Naive thymus-derived CD4-positive, alpha-beta T cell (primary cell): ENCODE data around the gene OR2B2. TPM values are rescaled to one million over a fixed set of nuclear protein-coding genes. Genes with fewer than 3 reads are reported as not detected.

Experiments used
- ATAC-seq: fragments of 150-1000 bp; cut with Tn5 transposase; 2 replicates; pipeline ENCODE4 v1.10.0; 2021; ENCODE audit warnings: mild to moderate bottlenecking, moderate library complexity
- CTCF ChIA-PET: fragments of 350-600 bp; sonication (Branson Sonifier 250); formaldehyde crosslinking; loops from one replicate; lab custom pipeline; 2021; ENCODE audit warnings: antibody characterized with exemption; lab: Charles Lee
- POLR2A ChIA-PET: fragments of 350-600 bp; sonication (Branson Sonifier 250); formaldehyde crosslinking; loops from one replicate; lab custom pipeline; 2021; ENCODE audit warnings: antibody characterized with exemption, inconsistent platforms; lab: Charles Lee
- DNase-seq, 9 donors: peaks; one replicate each; pipeline versions ENCODE4 v3.0.0 to v3.0.0-alpha.2; 2020 to 2022; ENCODE audit warnings: mixed read lengths in 1 of 9
- H3K27ac ChIP-seq: one replicate; pipeline ENCODE4 v1.7.0; 2013; ENCODE audit warnings: mild to moderate bottlenecking, low read depth, low read length, moderate library complexity
- H3K27me3 ChIP-seq, 2 donors: one replicate each; pipeline ENCODE4 v1.7.0; 2013; ENCODE audit warnings: low read length in 2 of 2, mild to moderate bottlenecking in 2 of 2, moderate library complexity in 2 of 2; ENCODE audit not compliant: control insufficient read depth in 2 of 2, insufficient read depth in 2 of 2
- H3K36me3 ChIP-seq, 3 experiments: 1 replicate in 2 of 3; 2 replicates in 1 of 3; pipeline ENCODE4 v1.7.0; 2013; ENCODE audit warnings: low read length in 3 of 3, mild to moderate bottlenecking in 3 of 3, moderate library complexity in 1 of 3; ENCODE audit not compliant: insufficient read depth in 3 of 3, control insufficient read depth in 2 of 3
- H3K4me1 ChIP-seq, 2 donors: one replicate each; pipeline ENCODE4 v1.7.0; 2013; ENCODE audit warnings: low read length in 2 of 2, mild to moderate bottlenecking in 2 of 2, moderate library complexity in 1 of 2; ENCODE audit not compliant: control insufficient read depth in 2 of 2, insufficient read depth in 2 of 2
- H3K4me3 ChIP-seq: 2 replicates; pipeline ENCODE4 v1.7.0; 2013; ENCODE audit warnings: mild to moderate bottlenecking, low read length
- H3K9me3 ChIP-seq, 3 experiments: 1 replicate in 2 of 3; 2 replicates in 1 of 3; pipeline ENCODE4 v1.7.0; 2013; ENCODE audit warnings: low read length in 3 of 3; ENCODE audit not compliant: control insufficient read depth in 2 of 3
- H3K27ac Mint-ChIP-seq, 9 donors: one replicate each; pipeline ENCODE4 v1.8.0; 2020 to 2022; ENCODE audit warnings: mixed read lengths in 9 of 9, mild to moderate bottlenecking in 8 of 9, moderate library complexity in 5 of 9, inconsistent platforms in 2 of 9
- H3K27me3 Mint-ChIP-seq, 5 donors: one replicate each; pipeline ENCODE4 v1.8.0; 2021 to 2022; ENCODE audit warnings: mixed read lengths in 5 of 5, mild to moderate bottlenecking in 1 of 5
- H3K36me3 Mint-ChIP-seq, 5 donors: one replicate each; pipeline ENCODE4 v1.8.0; 2020 to 2022; ENCODE audit warnings: mixed read lengths in 5 of 5, mild to moderate bottlenecking in 3 of 5, inconsistent platforms in 1 of 5
- H3K4me1 Mint-ChIP-seq, 7 donors: one replicate each; pipeline ENCODE4 v1.8.0; 2020 to 2022; ENCODE audit warnings: mixed read lengths in 7 of 7, mild to moderate bottlenecking in 3 of 7, inconsistent platforms in 1 of 7
- H3K4me3 Mint-ChIP-seq, 10 donors: one replicate each; pipeline ENCODE4 v1.8.0; 2020 to 2022; ENCODE audit warnings: mild to moderate bottlenecking in 10 of 10, mixed read lengths in 10 of 10, moderate library complexity in 6 of 10, inconsistent platforms in 2 of 10
- H3K9me3 Mint-ChIP-seq, 11 donors: one replicate each; pipeline ENCODE4 v1.8.0; 2020 to 2022; ENCODE audit warnings: mixed read lengths in 11 of 11, mild to moderate bottlenecking in 4 of 11, inconsistent platforms in 1 of 11, moderate library complexity in 1 of 11
- intact Hi-C, 2 donors: fragments of 100-400 bp; cut with micrococcal nuclease; formaldehyde crosslinking; loops; one replicate each; pipeline ENCODE4 v1.15.1; 2023
- polyA plus RNA-seq, 2 donors: library from polyadenylated mRNA; unstranded; fragments of 300-500 nt; fragmentation: Illumina TruSeq; gene quantifications; one replicate each; pipeline ENCODE4 v1.2.3, GENCODE V29; 2021
- total RNA-seq, 6 experiments: library from RNA in 5 of 6; stranded (reverse) in 5 of 6; gene quantifications; 1 replicate in 5 of 6; 2 replicates in 1 of 6; pipeline ENCODE4 v1.2.3 and lab custom pipeline; 2021 to 2026

OR2B2 gene
- total and polyA plus RNA-seq, 7 experiments from 2014 or later, result not detected

DNA sequence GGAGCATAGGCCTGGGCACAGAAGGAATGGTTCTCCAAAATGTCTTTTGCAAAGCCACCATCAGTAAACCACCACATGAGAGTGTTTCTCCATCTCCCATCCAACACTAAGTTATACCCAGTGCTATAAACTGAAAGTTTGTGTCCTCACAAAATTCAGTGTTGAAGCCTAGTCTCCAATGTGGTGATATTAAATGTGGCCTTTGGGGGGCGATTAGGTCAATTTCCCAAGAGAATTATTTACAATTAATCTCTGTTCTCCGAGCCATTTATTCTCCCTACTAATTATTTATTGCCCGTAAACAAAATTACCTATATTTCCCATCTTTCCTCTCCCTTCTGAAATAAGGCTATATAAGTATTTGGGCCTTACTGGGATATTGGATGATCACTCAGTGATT is 26.1 kb downstream of the OR2B2 start:
- peaks cover 3 to 31% (median 12%) of the 10 kb centered on the region in 7 donors for H3K4me1 Mint-ChIP-seq
- Histone ChIP-seq H3K27ac (no peak overlapping the region), H3K9me3 (no peaks in the 10 kb centered on the region), H3K36me3 (no peaks in the 10 kb centered on the region), H3K4me1 (peaks cover 4 to 11% of the 10 kb centered on the region in 2 donors), H3K4me3 (no peak overlapping the region), H3K27me3 (no peaks in the 10 kb centered on the region)
- H3K27me3 Mint-ChIP-seq, result no peaks in the 10 kb centered on the region
- DNase-seq (no peak), ATAC-seq (no peak)
- H3K9me3 Mint-ChIP-seq, result peaks cover 0 to 3% (median 0%) of the 10 kb centered on the region in 11 donors
- CTCF ChIA-PET, result no interaction called here
- no peaks in the 10 kb centered on the region for H3K36me3 Mint-ChIP-seq
- no peak overlapping the region for H3K27ac Mint-ChIP-seq
- no peak overlapping the region for H3K4me3 Mint-ChIP-seq
- POLR2A ChIA-PET, result interaction anchor here (0.6 to 10.6 kb wide), 4 partner anchors 17 to 1428 kb away, joined by 3 to 389 read pairs (median 4); partner anchors contain the start of gene BTN2A1
- intact Hi-C loops, result no loop called here

DNA sequence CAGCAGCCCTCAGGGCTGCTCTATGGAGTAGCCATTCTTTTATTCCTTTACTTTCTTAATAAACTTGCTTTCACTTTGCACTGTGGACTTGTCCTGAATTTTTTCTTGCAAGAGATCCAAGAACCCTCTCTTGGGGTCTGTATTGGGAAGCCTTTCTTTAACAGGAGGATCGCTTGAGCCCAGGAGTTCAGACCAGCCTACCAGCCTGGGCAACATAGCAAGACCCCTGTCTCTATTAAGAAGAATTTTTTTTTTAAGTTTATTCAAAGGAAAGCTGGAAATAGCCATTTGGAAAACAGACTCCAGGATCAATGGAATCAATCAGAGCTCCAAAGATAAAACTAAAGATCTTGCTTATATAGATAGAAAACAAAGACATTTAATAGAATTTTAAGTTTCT is 29.1 kb downstream of the OR2B2 start:
- Mint-ChIP-seq H3K27ac (no peak overlapping the region), H3K36me3 (no peaks in the 10 kb centered on the region), H3K27me3 (no peaks in the 10 kb centered on the region), H3K4me1 (peaks cover 0 to 16% (median 0%) of the 10 kb centered on the region in 7 donors), H3K4me3 (no peak overlapping the region), H3K9me3 (no peaks in the 10 kb centered on the region)
- no peaks in the 10 kb centered on the region for H3K27me3 ChIP-seq
- ATAC-seq (no peak), DNase-seq (no peak)
- ChIA-PET POLR2A (interaction anchor here (0.5 to 10.6 kb wide), 5 partner anchors 14 to 717 kb away, joined by 3 to 389 read pairs (median 4); a partner anchor contains a TSS), CTCF (no interaction called here)
- no peak overlapping the region for H3K27ac ChIP-seq
- H3K4me3 ChIP-seq, result no peak overlapping the region
- H3K4me1 ChIP-seq, result no peaks in the 10 kb centered on the region
- intact Hi-C loops, result no loop called here
- no peaks in the 10 kb centered on the region for H3K9me3 ChIP-seq
- no peaks in the 10 kb centered on the region for H3K36me3 ChIP-seq

DNA sequence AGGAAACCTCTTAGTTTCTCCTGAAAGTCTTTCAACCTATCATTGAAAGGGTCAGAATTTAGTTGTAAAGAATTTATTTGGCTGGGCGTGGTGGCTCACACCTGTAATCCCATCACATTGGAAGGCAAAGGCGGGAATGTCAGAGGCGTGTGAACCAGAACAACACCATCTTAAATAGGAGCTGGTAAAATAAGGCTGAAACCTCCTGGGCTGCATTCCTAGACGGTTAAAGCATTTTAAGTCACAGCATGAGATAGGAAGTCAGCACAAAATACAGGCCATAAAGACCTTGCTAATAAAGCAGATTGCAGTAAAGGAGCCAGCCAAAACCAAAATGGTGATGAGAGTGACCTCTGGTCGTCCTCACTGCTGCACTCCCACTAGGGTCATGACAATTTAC is 29.6 kb downstream of the OR2B2 start:
- ATAC-seq, result no peak
- intact Hi-C loops, result no loop called here

DNA sequence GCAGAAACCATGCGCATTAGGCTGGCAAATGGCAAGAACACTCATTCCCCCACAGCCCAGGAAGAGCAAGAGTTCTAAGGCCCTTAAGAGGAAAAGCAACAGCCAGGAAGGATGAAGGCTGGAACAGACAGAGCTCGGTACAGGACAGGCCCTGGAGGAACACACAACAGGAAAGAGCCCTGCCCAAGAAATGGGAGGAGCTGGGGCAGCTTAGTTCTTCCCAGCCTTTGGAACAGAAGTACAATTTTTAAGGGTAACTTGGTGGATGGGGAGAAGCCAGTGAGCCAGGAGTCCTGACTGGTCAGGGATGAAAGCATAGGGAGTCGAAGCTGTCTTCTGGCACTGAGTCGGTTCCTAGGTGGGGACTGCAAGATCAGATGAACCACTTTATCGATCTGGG is 32.4 kb downstream of the OR2B2 start:
- POLR2A ChIA-PET, result interaction anchor here (0.9 to 1.5 kb wide), 4 partner anchors 10 to 42 kb away, joined by 3 to 7 read pairs (median 3); a partner anchor contains a TSS
- Mint-ChIP-seq H3K27ac (peak overlapping the region in 1 of 9 donors; percentile 40), H3K27me3 (no peaks in the 10 kb centered on the region), H3K4me1 (peaks cover 0 to 16% (median 0%) of the 10 kb centered on the region in 7 donors), H3K9me3 (no peaks in the 10 kb centered on the region), H3K36me3 (no peaks in the 10 kb centered on the region), H3K4me3 (no peak overlapping the region)
- no peak overlapping the region for H3K4me3 ChIP-seq
- DNase-seq, result no peak
- H3K9me3 ChIP-seq, result no peaks in the 10 kb centered on the region
- CTCF ChIA-PET, result no interaction called here
- intact Hi-C loops, result no loop called here
- no peak for ATAC-seq
- H3K27me3 ChIP-seq, result no peaks in the 10 kb centered on the region
- no peaks in the 10 kb centered on the region for H3K36me3 ChIP-seq
- no peaks in the 10 kb centered on the region for H3K4me1 ChIP-seq
- no peak overlapping the region for H3K27ac ChIP-seq

More for the DNA sequence above, 29.6 kb downstream of the OR2B2 start:
- no peak overlapping the region for H3K4me3 ChIP-seq
- H3K9me3 ChIP-seq, result no peaks in the 10 kb centered on the region
- POLR2A ChIA-PET, result interaction anchor here (0.5 to 10.6 kb wide), 6 partner anchors 10 to 716 kb away, joined by 3 to 389 read pairs (median 6); a partner anchor contains a TSS
- no peaks in the 10 kb centered on the region for H3K36me3 Mint-ChIP-seq
- no peaks in the 10 kb centered on the region for H3K27me3 Mint-ChIP-seq
- CTCF ChIA-PET, result no interaction called here
- H3K4me1 ChIP-seq, result no peaks in the 10 kb centered on the region
- H3K4me1 Mint-ChIP-seq, result peaks cover 0 to 11% (median 0%) of the 10 kb centered on the region in 7 donors
- no peaks in the 10 kb centered on the region for H3K36me3 ChIP-seq
- DNase-seq, result no peak
- no peaks in the 10 kb centered on the region for H3K27me3 ChIP-seq
- H3K4me3 Mint-ChIP-seq, result no peak overlapping the region
- no peak overlapping the region for H3K27ac ChIP-seq
- H3K9me3 Mint-ChIP-seq, result no peaks in the 10 kb centered on the region
- H3K27ac Mint-ChIP-seq, result no peak overlapping the region

DNA sequence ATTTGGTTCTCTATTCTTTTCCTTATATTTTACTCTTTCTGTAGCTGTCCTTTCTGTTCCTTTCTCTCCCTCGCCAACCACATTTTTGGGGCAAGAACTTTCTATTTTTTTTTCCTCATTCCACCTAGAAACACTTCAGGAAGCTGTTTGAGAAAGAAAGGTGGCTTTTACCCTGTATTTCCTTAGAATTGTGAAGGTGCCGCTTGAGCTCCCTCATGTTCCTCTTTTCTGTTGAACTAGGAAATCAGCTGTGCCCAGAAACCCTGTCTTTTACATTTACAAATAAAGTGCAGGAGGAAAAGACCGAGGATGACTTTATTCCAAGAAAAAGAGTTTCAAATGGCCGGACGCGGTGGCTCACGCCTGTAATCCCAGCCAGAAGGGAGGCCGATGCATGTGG is 38.2 kb downstream of the OR2B2 start:
- Mint-ChIP-seq H3K27ac (peak overlapping the region; percentile 95 to 98 (median 97)), H3K4me3 (peak overlapping the region; percentile 83 to 99 (median 94)), H3K27me3 (peaks cover 0 to 6% (median 0%) of the 10 kb centered on the region in 5 donors), H3K9me3 (peaks cover 0 to 8% (median 0%) of the 10 kb centered on the region in 11 donors), H3K36me3 (peaks cover 0 to 4% (median 0%) of the 10 kb centered on the region in 5 donors), H3K4me1 (peaks cover 11 to 53% (median 28%) of the 10 kb centered on the region in 7 donors)
- H3K27me3 ChIP-seq, result no peaks in the 10 kb centered on the region
- no peak for ATAC-seq
- no peaks in the 10 kb centered on the region for H3K9me3 ChIP-seq
- H3K4me1 ChIP-seq, result peaks cover 0 to 10% of the 10 kb centered on the region in 2 donors
- no peaks in the 10 kb centered on the region for H3K36me3 ChIP-seq
- H3K4me3 ChIP-seq, result no peak overlapping the region
- intact Hi-C loops, result loop anchor here (5.0 kb wide), 4 partner anchors 1023 to 1852 kb away; partner anchors contain the start of gene HMGN4 (in 1 of the 2)
- CTCF ChIA-PET, result interaction anchor here (0.6 to 5.2 kb wide), 7 partner anchors 16 to 1624 kb away, joined by 3 to 54 read pairs (median 5); a partner anchor contains a TSS
- POLR2A ChIA-PET, result interaction anchor here (0.5 to 18.7 kb wide), 38 partner anchors 11 to 1850 kb away, joined by 3 to 1351 read pairs (median 9); a partner anchor contains a TSS
- peak overlapping the region; percentile 84 for H3K27ac ChIP-seq
- DNase-seq, result no peak

DNA sequence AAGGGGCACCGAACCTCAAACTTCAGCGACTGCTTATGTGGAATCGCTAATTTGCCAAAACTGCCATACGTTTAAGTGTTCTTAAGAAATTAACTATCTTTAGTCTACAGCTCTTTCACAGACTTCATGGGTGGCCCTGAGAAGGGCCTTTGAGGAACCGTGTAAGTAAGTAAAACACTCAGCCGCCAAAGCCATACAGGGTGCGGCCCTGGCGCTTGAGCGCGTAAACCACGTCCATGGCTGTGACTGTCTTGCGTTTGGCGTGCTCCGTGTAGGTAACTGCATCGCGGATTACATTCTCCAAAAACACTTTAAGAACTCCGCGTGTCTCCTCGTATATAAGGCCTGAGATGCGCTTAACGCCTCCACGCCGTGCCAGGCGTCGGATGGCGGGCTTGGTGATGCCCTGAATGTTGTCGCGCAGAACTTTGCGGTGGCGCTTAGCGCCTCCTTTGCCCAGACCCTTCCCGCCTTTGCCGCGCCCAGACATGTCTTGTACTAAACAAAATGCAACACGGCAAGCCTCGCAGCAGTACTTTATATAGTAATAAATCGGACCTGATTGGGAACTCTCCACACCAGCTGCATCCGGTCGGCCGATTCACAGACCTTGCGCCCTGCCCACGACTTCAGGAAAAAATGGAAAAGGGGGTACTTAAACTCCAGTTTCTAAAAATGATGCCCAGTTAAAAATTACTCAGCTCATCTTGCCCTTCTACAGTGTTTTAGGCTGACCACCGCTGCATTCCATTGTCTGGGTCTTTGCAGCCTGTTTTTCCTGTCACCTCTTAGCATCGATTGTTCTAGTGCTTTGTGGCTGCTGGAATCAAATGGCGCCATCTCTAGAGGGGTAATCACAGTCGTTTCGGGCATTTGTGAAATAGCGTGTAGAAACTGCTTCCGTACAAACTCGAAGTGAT is 38.9 kb downstream of the OR2B2 start:
- Histone ChIP-seq H3K27ac (peak overlapping the region; percentile 84), H3K27me3 (no peaks in the 10 kb centered on the region), H3K9me3 (no peaks in the 10 kb centered on the region), H3K4me1 (peaks cover 0 to 10% of the 10 kb centered on the region in 2 donors), H3K4me3 (peak overlapping the region; percentile 69), H3K36me3 (no peaks in the 10 kb centered on the region)
- H3K4me1 Mint-ChIP-seq, result peaks cover 11 to 57% (median 31%) of the 10 kb centered on the region in 7 donors
- ChIA-PET POLR2A (interaction anchor here (0.6 to 18.7 kb wide), 58 partner anchors 10 to 1880 kb away, joined by 3 to 1351 read pairs (median 8); a partner anchor contains a TSS), CTCF (interaction anchor here (0.6 to 5.2 kb wide), 12 partner anchors 17 to 1623 kb away, joined by 3 to 54 read pairs (median 6); a partner anchor contains a TSS)
- H3K4me3 Mint-ChIP-seq, result peak overlapping the region; percentile 83 to 99 (median 94)
- peak; percentile 43 to 81 (median 72) for DNase-seq
- H3K9me3 Mint-ChIP-seq, result peaks cover 0 to 8% (median 0%) of the 10 kb centered on the region in 11 donors
- intact Hi-C loops, result loop anchor here (1.0 to 5.0 kb wide), 14 partner anchors 8 to 1852 kb away; partner anchors contain the start of gene HMGN4 (in 1 of the 2)
- peak; percentile 54 for ATAC-seq
- H3K27ac Mint-ChIP-seq, result peak overlapping the region; percentile 95 to 98 (median 97)
- H3K27me3 Mint-ChIP-seq, result peaks cover 0 to 6% (median 0%) of the 10 kb centered on the region in 5 donors
- peaks cover 0 to 4% (median 0%) of the 10 kb centered on the region in 5 donors for H3K36me3 Mint-ChIP-seq
